ENCODE data around the gene ERCC8. TPM values are rescaled to one million over a fixed set of nuclear protein-coding genes. Genes with fewer than 3 reads are reported as not detected.

The ERCC8 gene
- total and polyA plus RNA-seq, 2 of the 13 experiments (the other 11 are each of a cell fraction or from before 2014, with no cell fraction given) = 24.4 to 35.2 TPM

GRCh38 chr5:60992871-60993270 lies 48.0 kb upstream of the ERCC8 start:
- Histone ChIP-seq H2AFZ (ENCODE audit: low read length) (no peak overlapping the region), H3K4me1 (ENCODE audit: insufficient read depth, low read length) (no peaks in the 10 kb centered on the region), H3K79me2 (ENCODE audit: insufficient read depth, low read length) (no peaks in the 10 kb centered on the region), H3K9me3 (ENCODE audit: low read length) (peaks cover 11% of the 10 kb centered on the region), H3K36me3 (replicated peaks in 1 of 2; ENCODE audit: control insufficient read depth in 1 of 2, insufficient read depth in 2 of 2, low read length in 2 of 2) (peaks cover 0 to 9% of the 10 kb centered on the region in 2 experiments; a peak in 2 of 5 replicates), H3K27ac (ENCODE audit: extremely low read length, insufficient read depth, low read length) (no peak overlapping the region), H3K27me3 (ENCODE audit: control insufficient read depth in 1 of 2, insufficient read depth in 2 of 2, low read length in 2 of 2) (no peaks in the 10 kb centered on the region), H3K4me2 (ENCODE audit: low read depth, low read length) (no peak overlapping the region), H3K4me3 (replicated peaks in 1 of 3; ENCODE audit: insufficient read depth in 1 of 3, low read depth in 2 of 3, low read length in 3 of 3) (no peak overlapping the region), H3K9ac (ENCODE audit: insufficient read depth, low read depth, low read length) (no peak overlapping the region), H4K20me1 (ENCODE audit: insufficient read depth, low read length) (peaks cover 2% of the 10 kb centered on the region; the same call in 1 of the 2 replicates)
- in situ Hi-C loops (cut with HindIII; ENCODE audit: extremely low pct_ligation_motif_present, low pct_unique_long_range_greater_than_20kb) (no loop called here), intact Hi-C loops (cut with micrococcal nuclease; ENCODE audit: unreplicated experiment) (no loop called here)
- ATAC-seq (no peak), DNase-seq (ENCODE audit: low spot score) (no peak), FAIRE-seq (no peak)
- TF ChIP-seq MEIS1 (CRISPR knock-in tag; IDR thresholded peaks at IDR 0.05; ENCODE audit: borderline replicate concordance) = no peak
- no peak for TF ChIP-seq ZNF660 (CRISPR knock-in tag; IDR thresholded peaks at IDR 0.05; ENCODE audit: borderline replicate concordance, low read depth)
- no peak for TF ChIP-seq NAIF1 (CRISPR knock-in tag; IDR thresholded peaks at IDR 0.05; ENCODE audit: borderline replicate concordance)
- no peak for TF ChIP-seq MED8 (CRISPR knock-in tag; IDR thresholded peaks at IDR 0.05; ENCODE audit: insufficient replicate concordance)
- TF ChIP-seq ZNF263 (CRISPR knock-in tag; IDR thresholded peaks at IDR 0.05) = no peak
- TF ChIP-seq MAFF (IDR thresholded peaks at IDR 0.05; ENCODE audit: low read depth, low read length) = no peak
- TF ChIP-seq CTCF (CRISPR knock-in tag; IDR thresholded peaks at IDR 0.05) = no peak
- TF ChIP-seq ZNF652 (CRISPR knock-in tag; IDR thresholded peaks at IDR 0.05; ENCODE audit: borderline replicate concordance, low read depth) = no peak
- TF ChIP-seq PAF1 (CRISPR knock-in tag; IDR thresholded peaks at IDR 0.05) = no peak
- no peak for TF ChIP-seq ZBTB2 (CRISPR knock-in tag; IDR thresholded peaks at IDR 0.05; ENCODE audit: low read depth)
- no peak for TF ChIP-seq PHF20 (CRISPR knock-in tag; IDR thresholded peaks at IDR 0.05)
- no peak for TF ChIP-seq KLF16 (CRISPR knock-in tag; IDR thresholded peaks at IDR 0.05)
- no peak for TF ChIP-seq THYN1 (CRISPR knock-in tag; IDR thresholded peaks at IDR 0.05; ENCODE audit: borderline replicate concordance, low read depth)
- no peak for TF ChIP-seq FOXO1 (CRISPR knock-in tag; IDR thresholded peaks at IDR 0.05)
- TF ChIP-seq ZNF513 (CRISPR knock-in tag; conservative IDR thresholded peaks at IDR 0.05) = no peak
- no peak for TF ChIP-seq CENPBD1 (CRISPR knock-in tag; IDR thresholded peaks at IDR 0.05; ENCODE audit: borderline replicate concordance, low read depth)
- POLR2A ChIA-PET = no interaction called here
- 100% methylated on average over 3 of the region's 6 CpGs for WGBS (ENCODE audit: low lambda C conversion rate)
- CTCF ChIA-PET (ENCODE audit: low intra/inter-chr PET ratio, low total read pairs) = no interaction called here
- BruUV-seq (replicated peaks) = no TSS peak
